HG03103 (cell line): ENCODE results near the gene TBC1D19.

ENCODE experiments used
- ATAC-seq: cut with Tn5 transposase; IDR thresholded peaks from one replicate; pipeline ENCODE4 v1.9.1; 2021; ENCODE audit warnings: low read depth; ENCODE audit not compliant: unreplicated experiment

Gene TBC1D19

GRCh38 chr4:26726655-26727387 is 142.9 kb downstream of the TBC1D19 start:
- no peak for ATAC-seq

GRCh38 chr4:26727844-26728243 is 144.0 kb downstream of the TBC1D19 start:
- ATAC-seq = no peak

GRCh38 chr4:26729027-26729426 is 145.1 kb downstream of the TBC1D19 start:
- ATAC-seq = no peak

- no peak for ATAC-seq
Observed at GRCh38 chr4:26729547-26729946, 145.7 kb downstream of the TBC1D19 start.

GRCh38 chr4:26731351-26732035 is 147.6 kb downstream of the TBC1D19 start:
- peak; percentile 91 for ATAC-seq

GRCh38 chr4:26732356-26732755 is 148.5 kb downstream of the TBC1D19 start:
- no peak for ATAC-seq

GRCh38 chr4:26736621-26737020 is 152.7 kb downstream of the TBC1D19 start:
- ATAC-seq = no peak

GRCh38 chr4:26737385-26737784 is 153.5 kb downstream of the TBC1D19 start:
- ATAC-seq = no peak

- ATAC-seq = no peak
Observed at GRCh38 chr4:26741491-26741871, 157.6 kb downstream of the TBC1D19 start.

- ATAC-seq = peak; percentile 94
Observed at GRCh38 chr4:26746802-26747213, 162.9 kb downstream of the TBC1D19 start.

GRCh38 chr4:26748811-26749210 is 164.9 kb downstream of the TBC1D19 start:
- no peak for ATAC-seq

- no peak for ATAC-seq
Observed at GRCh38 chr4:26749867-26750266, 166.0 kb downstream of the TBC1D19 start.

- ATAC-seq = no peak
Observed at GRCh38 chr4:26751004-26751403, 167.1 kb downstream of the TBC1D19 start.

- ATAC-seq = peak; percentile 90
Observed at GRCh38 chr4:26751838-26752237, 168.0 kb downstream of the TBC1D19 start.

GRCh38 chr4:26753187-26753586 is 169.3 kb downstream of the TBC1D19 start:
- no peak for ATAC-seq

- no peak for ATAC-seq
Observed at GRCh38 chr4:26753617-26754016, 169.7 kb downstream of the TBC1D19 start.

GRCh38 chr4:26757751-26758150 is 173.9 kb downstream of the TBC1D19 start:
- ATAC-seq = no peak

GRCh38 chr4:26758899-26759298 is 175.0 kb downstream of the TBC1D19 start:
- no peak for ATAC-seq

GRCh38 chr4:26762650-26763049 is 178.8 kb downstream of the TBC1D19 start:
- ATAC-seq = no peak

- ATAC-seq = no peak
Observed at GRCh38 chr4:26763063-26763462, 179.2 kb downstream of the TBC1D19 start.

GRCh38 chr4:26763648-26764047 is 179.8 kb downstream of the TBC1D19 start:
- ATAC-seq = no peak

GRCh38 chr4:26764231-26764630 is 180.3 kb downstream of the TBC1D19 start:
- no peak for ATAC-seq
